ENCODE results near the gene CENPP. TPM values are rescaled to one million over a fixed set of nuclear protein-coding genes. Genes with fewer than 3 reads are reported as not detected.
"Not testable (repeated sequence)": the region's sequence is repeated elsewhere in the genome, so short reads cannot be mapped to it uniquely, and the experiment has no call there.

CENPP gene
- total RNA-seq, 1 donor from 2014 or later, result 4.3 TPM

DNA sequence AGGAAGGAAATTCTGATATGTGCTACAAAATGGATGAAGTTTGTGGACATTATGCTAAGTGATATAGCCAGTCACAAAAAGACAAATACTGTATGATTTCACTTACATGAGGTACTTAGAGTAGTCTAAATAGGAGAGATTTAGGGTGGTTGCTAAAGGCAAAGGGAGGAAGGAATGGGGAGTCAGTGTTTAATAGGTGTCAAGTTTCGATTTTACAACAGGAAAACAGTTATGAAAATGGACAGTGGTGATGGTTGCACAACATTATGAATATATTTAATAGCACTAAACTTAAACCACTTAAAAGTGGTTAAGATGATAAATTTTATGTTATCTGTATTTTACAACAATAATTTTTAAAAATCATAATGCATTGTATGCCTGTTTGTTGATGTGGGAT lies 250.4 kb downstream of the CENPP start:
- H3K4me3 ChIP-seq, result no peak overlapping the region
- H3K27ac ChIP-seq, result no peak overlapping the region
- ATAC-seq (no peak), DNase-seq (no peak)
- no peaks in the 10 kb centered on the region for H3K27me3 ChIP-seq (ENCODE audit: low read depth)
- no peak for TF ChIP-seq CTCF (IDR thresholded peaks at IDR 0.05)
- no peaks in the 10 kb centered on the region for H3K9me3 ChIP-seq
- intact Hi-C loops (cut with DNase I), result no loop called here
- H3K36me3 ChIP-seq, result no peaks in the 10 kb centered on the region
- no peaks in the 10 kb centered on the region for H3K4me1 ChIP-seq

- Histone ChIP-seq H3K27me3 (ENCODE audit: low read depth) (no peaks in the 10 kb centered on the region), H3K36me3 (no peaks in the 10 kb centered on the region), H3K27ac (peak overlapping the region; percentile 1), H3K9me3 (no peaks in the 10 kb centered on the region), H3K4me1 (peaks cover 27% of the 10 kb centered on the region), H3K4me3 (no peak overlapping the region)
- intact Hi-C loops (cut with DNase I), result no loop called here
- no peak for DNase-seq
- TF ChIP-seq CTCF (IDR thresholded peaks at IDR 0.05), result no peak
- no peak for ATAC-seq
Measured at GRCh38 chr9:92589923-92590322, 264.2 kb downstream of the CENPP start.

DNA sequence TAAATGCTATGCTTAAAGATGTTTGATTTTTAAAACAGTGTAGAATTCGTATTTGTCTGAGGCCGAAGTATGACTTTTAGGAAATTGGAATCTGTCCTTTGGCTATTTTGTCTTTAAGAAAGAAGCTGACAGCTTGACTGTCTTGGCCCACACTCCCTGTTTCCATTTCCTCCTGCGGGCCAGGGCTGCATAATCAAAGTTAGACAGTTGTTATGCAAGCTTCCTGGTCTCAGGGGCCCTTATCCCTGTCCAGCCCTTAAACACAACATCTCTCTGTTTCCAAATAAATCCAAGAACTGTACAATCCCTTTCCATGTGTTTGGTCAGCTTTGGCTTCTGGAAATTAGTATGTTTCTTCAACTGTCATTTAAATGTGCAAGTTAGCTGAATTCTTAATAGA lies 264.6 kb downstream of the CENPP start:
- no peaks in the 10 kb centered on the region for H3K27me3 ChIP-seq (ENCODE audit: low read depth)
- no peaks in the 10 kb centered on the region for H3K9me3 ChIP-seq
- DNase-seq (no peak), ATAC-seq (peak; percentile 78 to 83)
- peaks cover 27% of the 10 kb centered on the region for H3K4me1 ChIP-seq
- TF ChIP-seq CTCF (IDR thresholded peaks at IDR 0.05), result no peak
- no peak overlapping the region for H3K4me3 ChIP-seq
- intact Hi-C loops (cut with DNase I), result no loop called here
- no peak overlapping the region for H3K27ac ChIP-seq
- H3K36me3 ChIP-seq, result no peaks in the 10 kb centered on the region

- DNase-seq (no peak), ATAC-seq (no peak)
- H3K4me1 ChIP-seq, result peaks cover 33% of the 10 kb centered on the region
- TF ChIP-seq CTCF (IDR thresholded peaks at IDR 0.05), result no peak
- no peak overlapping the region for H3K27ac ChIP-seq
- no peaks in the 10 kb centered on the region for H3K36me3 ChIP-seq
- no peaks in the 10 kb centered on the region for H3K27me3 ChIP-seq (ENCODE audit: low read depth)
- H3K9me3 ChIP-seq, result no peaks in the 10 kb centered on the region
- intact Hi-C loops (cut with DNase I), result no loop called here
- H3K4me3 ChIP-seq, result no peak overlapping the region
Measured at GRCh38 chr9:92592537-92592936, 266.8 kb downstream of the CENPP start.

DNA sequence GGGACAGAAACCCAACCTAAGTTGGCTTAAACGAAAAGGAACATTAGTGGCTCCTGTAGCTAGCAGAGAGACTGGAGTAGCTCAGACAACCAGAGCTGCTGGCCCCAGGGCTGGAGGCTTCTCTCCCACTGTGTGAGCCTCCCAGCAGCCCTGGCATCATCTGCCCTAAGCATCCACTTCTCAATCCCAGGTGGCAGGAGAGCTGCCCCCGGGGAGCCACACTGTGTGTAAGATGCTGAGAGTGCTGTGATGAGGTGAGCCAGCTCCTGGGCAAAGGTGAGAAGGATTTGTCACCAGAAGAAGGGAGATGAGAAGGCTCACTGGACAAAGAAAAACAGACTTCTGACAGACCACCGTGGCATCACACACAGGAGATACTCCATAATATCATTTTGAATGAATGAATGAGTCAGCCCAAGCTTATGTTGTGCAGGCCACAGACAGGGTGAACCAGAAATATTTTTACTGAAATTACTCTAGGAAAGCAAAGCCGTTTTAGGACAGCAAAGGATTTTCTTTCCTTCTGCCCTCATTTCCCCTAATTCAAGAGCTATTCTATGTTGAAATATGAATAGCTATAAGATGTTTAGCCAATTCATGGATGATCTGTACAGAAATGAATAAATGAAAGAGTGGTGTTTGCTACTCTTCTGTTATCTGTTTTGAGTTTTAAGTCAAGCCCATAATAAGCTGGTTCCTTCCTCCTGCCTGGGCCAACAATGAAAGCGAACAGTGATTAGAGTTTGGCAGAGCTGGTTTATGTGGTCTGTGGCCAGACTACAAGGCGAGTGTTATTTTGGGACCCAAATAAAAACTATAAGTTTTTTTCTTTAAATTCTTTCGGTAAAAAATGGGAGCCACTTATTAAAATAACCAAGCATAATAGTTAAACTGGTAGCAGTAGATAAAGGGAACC lies 267.5 kb downstream of the CENPP start:
- H3K4me1 ChIP-seq, result peaks cover 40% of the 10 kb centered on the region
- intact Hi-C loops (cut with DNase I), result no loop called here
- no peak for TF ChIP-seq CTCF (IDR thresholded peaks at IDR 0.05)
- H3K9me3 ChIP-seq, result no peaks in the 10 kb centered on the region
- H3K36me3 ChIP-seq, result no peaks in the 10 kb centered on the region
- no peaks in the 10 kb centered on the region for H3K27me3 ChIP-seq (ENCODE audit: low read depth)
- ATAC-seq, result no peak
- H3K4me3 ChIP-seq, result no peak overlapping the region
- no peak overlapping the region for H3K27ac ChIP-seq
- no peak for DNase-seq

DNA sequence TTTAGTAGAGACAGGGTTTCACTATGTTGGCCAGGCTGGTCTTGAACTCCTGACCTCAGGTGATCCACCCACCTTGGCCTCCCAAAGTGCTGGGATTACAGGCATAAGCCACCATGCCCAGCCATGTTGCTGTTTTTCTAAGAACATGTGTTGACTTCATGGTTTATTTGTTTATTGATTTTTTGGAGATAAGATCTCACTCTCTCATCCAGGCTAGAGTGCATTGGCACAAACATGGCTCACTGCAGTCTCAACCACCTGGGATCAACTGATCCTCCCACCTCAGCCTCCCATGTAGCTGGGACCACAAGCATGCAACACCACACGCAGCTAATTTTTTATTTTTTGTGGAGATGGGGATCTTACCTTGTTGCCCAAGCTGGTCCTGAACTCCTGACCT lies 269.3 kb downstream of the CENPP start:
- peaks cover 39% of the 10 kb centered on the region for H3K4me1 ChIP-seq
- H3K36me3 ChIP-seq; H3K4me3 ChIP-seq; H3K27me3 ChIP-seq (ENCODE audit: low read depth); H3K9me3 ChIP-seq; intact Hi-C loops (cut with DNase I); DNase-seq; ATAC-seq; H3K27ac ChIP-seq: not testable (repeated sequence)
